HG03280 (cell line): ENCODE measurements around the gene ZNF496.
A peak's percentile ranks its signal among the peaks of the same experiment; 100 is the strongest.
"Not testable (repeated sequence)": the region's sequence is repeated elsewhere in the genome, so short reads cannot be mapped to it uniquely, and the experiment has no call there.

Source experiments
- ATAC-seq: cut with Tn5 transposase; IDR thresholded peaks from one replicate; pipeline ENCODE4 v1.9.1; 2021; ENCODE audit warnings: mild to moderate bottlenecking, moderate library complexity; ENCODE audit not compliant: unreplicated experiment

The ZNF496 gene

DNA sequence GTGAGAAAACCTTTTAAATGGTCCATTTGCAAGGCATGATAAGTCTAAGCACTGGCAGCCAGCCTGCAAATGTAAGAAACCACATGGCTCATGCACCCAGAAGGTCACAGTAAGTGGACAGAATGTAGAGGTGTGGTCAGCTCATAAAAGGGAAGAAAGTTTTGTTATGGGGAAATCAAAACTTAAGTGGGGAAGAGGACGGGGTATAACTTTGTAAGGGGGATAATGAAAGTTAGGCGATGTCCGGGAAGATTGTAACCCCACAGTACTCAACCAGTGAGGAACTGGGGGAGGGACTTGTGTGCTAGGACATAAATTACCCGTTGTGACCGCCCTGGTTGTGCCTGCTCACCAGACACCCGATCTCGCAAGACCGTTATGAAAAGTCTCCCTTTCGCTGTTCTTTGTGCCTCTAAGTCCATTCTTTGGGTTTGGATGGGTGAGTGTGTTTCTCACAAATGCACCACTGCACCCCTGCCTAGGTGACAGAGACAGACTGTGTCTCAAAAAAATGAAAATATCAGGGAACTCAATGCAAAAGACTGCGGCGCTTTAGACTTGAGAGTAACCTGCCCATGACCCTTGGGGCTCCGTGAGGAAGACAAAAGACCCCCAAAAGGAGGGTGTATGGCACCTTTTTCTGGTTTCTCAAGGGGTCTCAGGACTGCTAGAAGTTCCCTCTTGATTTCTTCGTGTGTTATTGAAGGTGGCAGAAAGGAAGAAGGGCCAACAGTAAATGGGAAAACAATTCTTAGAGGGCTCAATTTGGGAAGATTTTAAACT, 28.6 kb upstream of the ZNF496 start:
- no peak for ATAC-seq

DNA sequence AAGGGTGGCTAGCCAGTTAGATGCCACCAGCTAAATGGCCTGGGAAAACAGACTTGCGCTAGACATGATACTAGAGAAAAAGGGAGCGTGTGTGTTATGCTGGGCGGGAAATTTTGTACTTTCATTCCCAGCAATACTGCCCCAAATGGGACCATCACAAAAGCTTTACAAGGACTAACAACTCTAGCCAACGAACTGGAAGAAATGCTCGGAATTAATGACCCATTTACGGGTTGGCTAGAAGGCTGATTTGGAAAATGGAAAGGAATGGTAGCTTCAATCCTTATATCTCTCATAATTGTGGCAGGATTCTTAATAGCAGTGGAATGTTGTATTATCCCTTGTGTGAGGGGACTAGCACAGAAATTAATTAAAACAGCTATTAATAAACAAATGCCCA, 27.9 kb upstream of the ZNF496 start:
- no peak for ATAC-seq

DNA sequence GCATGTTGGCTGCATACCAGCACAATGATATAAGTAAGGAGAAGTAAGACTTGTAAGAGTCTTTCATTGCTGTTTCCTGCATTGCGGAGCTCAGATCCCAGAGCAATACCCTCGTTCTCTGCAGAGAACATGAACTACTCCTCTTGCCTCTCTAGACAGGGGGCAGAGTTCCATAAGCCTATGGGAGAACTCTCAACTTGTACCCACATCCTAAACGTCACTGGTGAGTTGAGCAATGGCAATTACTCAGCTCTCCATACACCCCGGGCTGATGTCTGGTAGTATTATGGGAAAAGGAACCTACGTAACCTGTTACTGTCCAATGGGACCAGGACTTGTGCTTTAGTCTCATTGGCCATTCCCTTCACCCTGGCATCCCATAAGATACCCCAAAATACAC, 27.3 kb upstream of the ZNF496 start:
- no peak for ATAC-seq

DNA sequence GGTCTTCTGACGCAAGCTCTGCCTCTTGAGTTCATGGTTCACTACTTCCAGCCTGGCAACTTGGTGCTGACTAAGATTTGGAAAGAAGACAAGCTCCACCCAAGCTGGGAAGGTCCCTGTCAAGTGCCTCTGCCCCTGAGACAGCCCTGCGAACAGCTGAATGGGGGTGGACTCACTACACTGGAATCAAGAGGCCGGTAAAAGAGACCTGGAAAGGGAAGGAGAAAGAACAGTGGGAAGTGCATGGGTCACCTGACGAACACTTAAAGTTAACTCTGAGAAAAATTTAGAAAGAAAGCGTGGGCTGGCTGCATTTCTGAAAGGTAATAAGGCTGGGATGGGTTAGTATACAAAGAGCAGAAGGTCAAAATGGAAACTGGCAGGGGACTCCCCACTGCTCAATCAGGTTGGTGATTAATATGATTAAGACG, 26.1 kb upstream of the ZNF496 start:
- ATAC-seq, result peak; percentile 82

DNA sequence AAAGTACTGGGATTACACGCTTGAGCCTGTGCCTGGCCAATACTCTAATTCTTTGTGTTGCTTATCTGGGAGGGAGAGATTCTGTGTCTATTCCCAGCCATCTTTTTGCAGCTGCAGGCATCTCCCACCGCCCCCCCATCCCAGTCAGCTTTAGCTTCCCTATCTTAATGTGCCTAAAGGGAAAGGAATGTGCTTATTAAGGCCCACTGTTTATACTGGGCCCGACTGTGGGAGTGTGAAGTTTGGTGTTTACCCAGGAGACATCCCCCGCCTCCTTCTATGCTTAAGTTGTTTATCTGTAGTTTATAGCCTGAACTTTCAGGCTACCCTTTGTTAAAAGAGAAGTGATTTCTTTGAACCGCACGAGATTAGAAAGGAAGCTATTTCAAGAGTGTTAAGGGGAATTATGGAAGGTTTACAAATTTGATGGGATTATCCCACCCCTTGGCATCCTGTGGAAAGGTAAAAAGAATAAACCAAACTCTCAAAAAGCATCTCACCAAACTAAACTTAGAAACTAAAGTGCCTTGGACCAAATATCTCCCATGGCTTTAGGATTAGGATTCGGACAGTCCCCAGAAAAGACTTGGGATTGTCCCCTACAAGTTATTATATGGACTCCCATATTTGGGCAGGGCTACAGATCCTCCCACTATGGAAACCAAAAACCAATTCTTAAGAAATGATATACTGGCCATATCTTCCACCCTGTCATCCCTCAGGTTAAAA, 25.5 kb upstream of the ZNF496 start:
- no peak for ATAC-seq

DNA sequence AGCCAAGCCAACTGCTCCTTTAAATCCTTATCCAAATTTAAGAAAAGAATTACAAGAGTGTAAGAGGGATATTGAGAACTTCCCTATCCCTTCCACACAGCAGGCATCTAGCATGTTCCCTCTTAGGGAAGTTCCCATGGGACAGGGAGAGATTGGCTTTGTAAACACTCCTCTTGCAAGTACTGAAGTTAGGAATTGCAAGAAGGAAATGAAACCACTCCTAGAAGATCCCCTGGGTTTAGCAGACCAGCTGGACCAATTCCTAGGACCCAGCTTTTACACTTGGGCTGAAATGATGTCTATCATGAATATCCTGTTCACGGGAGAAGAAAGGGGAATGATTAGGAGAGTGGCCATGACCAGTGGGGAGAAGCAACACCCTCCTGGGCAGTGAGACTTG, 23.5 kb upstream of the ZNF496 start:
- not testable (repeated sequence) for ATAC-seq

DNA sequence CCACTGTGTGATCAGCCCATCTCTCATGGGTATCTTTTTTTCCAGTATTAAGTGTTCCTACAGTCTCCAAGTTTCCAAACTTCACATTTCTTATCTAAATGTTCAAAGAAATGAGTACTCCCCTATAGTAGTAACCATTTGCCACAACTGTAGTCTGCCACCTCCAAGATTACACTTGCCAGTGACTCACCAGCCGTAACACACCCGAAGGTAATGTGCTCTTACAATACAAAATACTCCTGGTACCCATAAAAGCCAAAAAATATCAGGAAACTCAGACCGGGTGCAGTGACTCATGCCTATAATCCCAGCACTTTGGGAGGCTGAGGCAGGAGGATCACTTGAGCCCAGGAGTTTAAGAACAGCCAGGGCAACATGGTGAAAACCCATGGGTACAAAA, 20.5 kb upstream of the ZNF496 start:
- no peak for ATAC-seq

DNA sequence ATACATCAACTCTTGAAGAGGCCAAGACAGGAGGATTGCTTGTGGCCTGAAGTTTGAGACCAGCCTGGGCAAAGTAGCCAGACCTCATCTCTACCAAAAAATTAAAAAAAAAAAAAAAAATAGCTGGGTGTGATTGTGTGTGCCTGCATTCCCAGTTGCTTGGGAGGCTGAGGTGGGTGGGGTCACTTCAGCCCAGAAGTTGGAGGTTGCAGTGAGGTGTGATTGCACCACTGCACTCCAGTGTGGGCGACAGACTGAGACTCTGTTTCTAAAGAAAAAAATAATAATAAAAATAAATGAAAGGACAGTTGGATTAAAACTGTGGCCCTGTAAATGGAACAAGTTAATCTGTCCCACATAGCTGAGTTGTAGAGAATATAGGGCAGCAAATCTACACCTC, 18.9 kb upstream of the ZNF496 start:
- ATAC-seq, result no peak

DNA sequence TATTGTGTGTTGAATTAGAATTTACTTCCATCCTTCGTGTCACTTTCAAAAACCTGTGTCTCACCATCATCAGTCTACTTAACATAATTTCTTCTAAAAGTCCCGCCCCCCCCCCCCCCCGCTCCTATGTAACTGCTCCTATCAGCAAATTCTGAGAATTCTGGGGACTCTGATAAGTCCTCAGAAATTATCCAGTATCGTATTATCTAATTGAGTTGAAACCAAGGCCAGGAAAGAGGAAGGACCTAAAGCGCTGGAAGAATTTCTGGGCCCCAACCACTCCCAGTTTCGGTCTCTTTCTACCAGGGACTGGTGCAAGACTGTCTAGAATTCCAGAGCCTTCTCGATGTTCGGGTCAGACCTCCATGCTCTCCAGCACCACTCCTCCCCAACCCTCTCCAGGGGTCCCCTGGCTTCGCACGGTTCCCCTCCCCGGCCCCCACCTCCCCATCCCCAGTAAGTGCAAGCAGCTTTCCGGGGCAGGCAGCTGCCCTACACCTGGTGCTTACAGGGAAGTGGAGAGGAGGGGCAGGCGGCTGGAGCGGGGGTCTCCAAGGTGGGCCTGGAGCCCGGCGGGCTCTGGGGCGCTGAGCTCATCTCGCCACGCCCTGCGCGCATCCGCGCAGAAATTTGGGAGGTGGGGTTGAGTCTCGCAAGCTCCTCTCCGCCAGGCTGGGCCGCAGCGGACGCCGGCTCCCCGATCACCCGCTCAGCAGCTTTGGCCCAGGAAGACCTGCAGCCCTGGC, 16.0 kb upstream of the ZNF496 start:
- ATAC-seq, result no peak

DNA sequence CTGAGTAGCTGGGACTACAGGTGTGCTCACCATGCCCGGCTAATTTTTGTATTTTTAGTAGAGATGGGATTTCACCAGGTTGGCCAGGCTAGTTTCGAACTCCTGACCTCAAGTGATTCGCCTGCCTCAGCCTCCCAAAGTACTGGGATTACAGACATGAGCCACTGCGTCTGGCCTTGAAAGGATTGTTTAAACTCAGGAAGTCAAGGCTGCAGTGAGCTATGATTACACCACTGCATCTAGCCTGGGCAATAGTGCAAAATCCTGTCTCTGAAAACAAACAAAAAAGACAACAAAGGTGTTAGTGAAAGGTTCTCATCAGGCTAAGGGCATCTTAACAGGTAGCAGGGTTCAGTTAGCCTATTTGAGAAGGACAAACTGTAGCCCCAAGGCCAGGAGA, 14.2 kb upstream of the ZNF496 start:
- no peak for ATAC-seq

DNA sequence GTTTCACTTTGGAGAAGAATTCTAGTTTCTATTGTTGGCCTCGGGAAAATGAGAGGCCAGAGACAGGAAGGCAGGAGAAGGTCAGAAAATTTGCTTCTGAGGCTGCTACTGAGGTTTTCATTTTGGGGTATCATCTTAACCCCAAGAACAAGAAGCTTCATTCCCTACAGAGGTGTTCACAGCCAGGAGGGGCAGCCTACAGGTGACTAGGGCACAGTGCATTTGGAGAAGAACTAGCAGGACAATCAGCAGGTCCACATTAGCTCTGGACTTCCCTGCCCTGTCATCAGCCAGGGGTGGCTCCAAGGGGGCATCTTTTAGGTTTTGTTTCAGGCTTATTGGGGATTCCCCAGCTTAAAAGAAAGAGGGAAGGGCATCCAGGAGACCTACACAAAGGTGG, 12.1 kb upstream of the ZNF496 start:
- ATAC-seq, result no peak

DNA sequence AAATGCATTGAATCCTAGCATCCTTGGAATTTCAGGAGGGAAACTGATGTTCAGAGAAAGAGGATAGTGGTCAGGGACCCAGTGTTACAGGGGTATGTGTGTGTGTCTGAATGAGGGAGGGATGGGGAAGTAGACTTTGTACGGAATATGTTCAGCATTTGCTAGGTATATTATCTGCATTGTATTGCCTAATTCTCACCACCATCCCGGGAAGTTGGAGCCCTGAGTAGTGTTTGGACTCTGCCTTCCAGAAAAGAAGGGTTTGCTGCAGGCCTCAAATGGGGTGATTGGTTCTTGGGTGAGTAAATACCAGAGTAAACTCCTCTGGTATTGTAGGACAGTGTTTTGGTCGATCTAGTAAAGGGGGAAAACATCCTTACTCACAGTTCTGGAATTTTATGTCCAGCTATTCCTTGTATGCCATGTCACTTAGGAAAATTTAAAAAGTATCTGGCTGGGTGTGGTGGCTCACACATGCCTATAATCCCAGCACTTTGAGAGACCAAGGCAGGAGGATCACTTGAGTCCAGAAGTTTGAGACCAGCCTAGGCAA, 7.1 kb upstream of the ZNF496 start:
- no peak for ATAC-seq

DNA sequence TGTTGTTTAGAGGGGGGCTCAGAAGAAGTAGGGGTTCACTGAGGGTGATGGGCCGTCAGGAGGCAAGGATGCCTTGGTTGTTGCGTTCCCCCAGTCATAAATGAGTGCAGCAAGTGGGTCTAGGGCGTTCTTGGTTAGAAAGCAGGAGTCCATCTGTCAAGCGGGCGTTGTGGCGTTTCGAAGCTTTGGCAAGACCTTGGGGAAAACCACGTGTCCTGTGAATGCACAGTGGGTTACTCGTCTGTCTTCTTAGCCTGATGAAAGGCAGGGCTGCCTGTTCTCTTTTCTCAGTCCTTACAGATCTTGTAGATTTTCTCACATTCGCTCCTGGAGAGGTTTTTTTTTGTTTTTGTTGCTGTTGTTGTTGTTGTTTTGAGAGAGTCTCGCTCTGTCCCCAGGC, 6.3 kb upstream of the ZNF496 start:
- no peak for ATAC-seq

DNA sequence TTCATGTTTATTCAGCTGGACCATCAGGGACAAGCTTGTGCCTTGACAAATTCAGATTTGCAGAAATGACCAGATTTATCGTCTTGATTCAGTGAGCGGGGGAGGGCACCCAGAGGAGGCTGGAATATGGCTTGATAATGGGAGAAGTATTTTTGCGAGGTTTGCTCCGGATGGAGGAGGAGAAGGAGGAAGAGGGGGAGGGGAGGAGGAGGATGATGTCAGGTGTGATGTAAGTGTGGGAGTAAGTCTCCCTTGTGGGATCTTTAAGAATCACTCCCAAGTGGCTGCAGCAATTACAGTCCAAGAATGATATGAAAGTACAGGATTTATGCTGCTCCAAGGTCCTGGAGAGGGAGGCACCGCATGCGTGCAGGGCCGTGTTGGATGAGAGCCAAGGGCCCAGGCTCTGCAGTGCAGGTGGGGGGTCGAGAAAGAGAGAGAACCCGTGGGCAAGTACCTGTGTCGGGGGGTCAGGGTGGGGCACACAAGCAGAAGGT, 5.6 kb upstream of the ZNF496 start:
- ATAC-seq, result no peak

DNA sequence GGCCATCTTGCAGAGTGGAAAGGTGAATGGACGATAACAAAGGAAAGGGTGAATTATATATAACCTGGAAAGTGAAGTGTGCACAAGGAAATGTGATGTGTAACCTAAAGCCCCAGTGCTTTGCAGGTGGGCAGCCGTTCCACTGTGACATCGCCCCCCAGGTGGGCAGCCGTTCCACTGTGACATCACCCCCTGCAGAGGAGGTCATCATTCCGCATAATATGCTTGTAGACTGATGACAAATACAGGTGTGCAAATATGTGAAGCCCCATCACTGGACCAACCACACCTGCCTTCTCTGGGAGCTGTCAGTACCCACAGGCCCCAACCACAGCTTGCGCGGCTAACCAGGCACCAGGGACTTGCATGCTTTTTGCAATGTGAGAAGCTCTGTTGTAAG, 4.7 kb upstream of the ZNF496 start:
- ATAC-seq, result no peak

DNA sequence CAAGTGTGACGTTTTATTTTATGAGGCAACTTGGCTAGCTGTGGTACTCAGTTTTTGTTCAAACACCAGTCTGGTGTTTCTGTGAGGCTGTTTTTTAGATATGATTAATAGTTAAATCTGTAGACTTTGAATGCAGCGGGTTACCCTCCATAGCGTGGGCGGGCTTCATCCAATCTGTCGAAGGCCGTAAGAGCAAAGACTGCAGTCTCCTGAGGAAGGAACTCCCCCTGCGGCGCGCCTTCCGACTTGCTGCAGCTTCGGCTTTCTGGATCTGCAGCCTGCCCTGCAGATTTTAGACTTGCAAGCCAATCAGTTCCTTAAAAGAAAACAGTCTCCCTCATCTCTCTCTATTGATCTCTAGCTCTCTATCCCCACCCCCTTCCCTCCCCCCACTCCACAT, 4.2 kb upstream of the ZNF496 start:
- ATAC-seq, result no peak

DNA sequence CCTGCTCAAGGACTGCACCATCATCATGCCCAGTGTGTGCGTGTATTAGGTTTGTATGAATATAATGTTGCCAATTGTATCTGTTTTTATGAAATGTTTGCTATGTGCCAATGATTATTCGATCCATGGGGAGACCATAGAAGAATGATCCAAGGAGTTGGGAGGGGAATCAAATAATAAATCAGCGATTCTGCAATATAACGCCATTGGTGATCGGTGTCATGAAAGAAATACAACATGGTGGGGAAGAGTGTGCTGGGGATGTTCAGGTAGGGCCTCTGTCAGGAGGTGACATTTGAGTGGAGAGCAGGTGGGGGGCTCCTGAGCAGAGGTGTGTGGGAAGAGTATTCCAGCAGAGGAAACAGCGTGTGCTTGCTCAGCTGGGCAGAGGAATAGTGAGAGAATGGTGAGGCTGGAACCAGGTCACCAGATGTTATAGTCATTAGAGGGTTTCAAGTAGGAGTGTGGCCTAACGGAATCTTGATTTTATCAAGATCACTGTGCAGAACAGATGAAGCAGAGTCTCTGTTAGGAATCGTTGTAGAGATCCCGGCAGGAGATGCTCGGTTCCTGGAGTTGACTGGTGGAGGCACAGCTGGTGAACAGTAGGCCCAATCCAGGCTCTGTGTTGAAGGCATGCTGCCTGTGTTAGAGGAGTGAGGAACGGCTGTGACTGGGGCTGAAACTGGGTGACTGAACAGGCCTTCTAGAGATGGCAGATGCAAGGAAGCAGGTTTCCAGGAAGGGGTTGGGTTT, 2.9 kb upstream of the ZNF496 start:
- no peak for ATAC-seq

DNA sequence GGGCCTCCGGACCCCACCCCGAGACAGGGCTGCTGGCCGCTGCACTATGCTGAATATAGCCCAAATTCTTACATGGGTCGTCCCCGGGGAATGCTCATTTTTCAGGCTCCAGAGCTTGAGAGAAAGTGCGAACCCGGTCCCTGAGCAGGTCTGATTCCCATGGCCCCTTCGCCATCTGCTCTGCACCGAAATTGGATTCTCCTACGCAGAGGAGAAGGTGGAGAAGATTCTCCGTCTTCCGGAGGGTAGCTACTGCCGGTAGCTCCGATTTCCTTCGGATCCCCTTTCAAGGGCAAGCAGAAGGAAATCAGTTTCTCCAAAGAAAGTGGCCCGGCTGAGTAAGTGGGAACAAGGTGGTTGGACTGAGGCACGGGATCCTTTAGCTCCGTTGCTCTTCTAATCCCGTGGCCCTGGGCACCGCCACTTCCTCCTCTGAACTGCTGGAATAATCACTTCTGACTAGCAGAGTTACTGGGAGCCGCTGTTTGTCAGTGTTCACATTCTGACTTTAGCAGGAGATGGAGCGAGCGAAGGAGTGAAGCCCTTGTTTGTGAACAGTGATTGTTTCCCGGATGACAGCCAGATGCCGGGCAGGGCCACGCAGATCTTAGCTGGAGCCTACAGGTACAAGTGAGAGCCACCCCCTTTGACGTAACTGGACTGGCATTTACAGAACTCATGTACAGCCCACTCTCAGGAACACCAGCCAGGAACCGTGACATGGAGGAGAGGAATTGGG, 1.1 kb upstream of the ZNF496 start:
- no peak for ATAC-seq

DNA sequence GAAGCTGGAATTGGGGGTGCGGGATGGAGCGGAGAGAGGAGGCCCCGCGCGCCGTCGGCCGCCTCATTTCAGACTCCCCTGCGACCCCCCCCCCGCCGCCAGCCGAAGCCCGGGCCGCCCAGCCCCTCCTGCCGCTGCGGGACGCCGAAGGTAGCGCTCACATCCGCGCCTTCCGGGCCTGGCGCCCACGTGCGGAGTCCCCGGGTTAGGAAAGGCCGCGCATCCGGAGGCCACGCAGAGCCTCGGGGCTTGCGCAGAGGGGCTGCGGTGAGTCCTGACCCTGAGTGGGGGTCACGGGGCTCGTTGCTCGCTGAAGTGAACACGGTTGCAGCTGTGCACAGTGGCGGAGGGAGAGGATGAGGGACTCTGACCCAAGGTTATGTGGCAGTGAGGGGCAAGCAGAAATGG, 552 bp upstream of the ZNF496 start:
- peak; percentile 36 for ATAC-seq

DNA sequence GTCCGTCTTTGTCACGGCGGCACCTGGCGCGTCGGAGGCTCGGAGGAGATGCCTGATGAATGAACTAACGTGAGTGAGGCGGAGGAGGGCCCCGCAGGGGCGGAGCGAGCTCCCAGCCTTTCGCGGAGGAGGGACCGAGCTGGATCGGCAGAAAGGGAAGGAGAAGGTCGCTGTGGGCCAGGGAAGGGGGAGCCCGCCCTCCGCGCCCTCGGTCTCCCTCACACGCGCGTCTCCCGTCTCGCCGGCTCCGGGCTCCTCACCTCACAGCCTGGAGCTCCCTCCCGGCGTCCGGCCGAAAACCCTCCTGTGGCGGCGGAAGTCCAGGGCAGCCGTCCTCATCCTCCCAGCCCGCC, 519 bp downstream of the ZNF496 start:
- peak; percentile 61 for ATAC-seq
